Activated CD4-positive, alpha-beta T cell treated with anti-CD3 and anti-CD28 coated beads, Interleukin-2, amount 50 U/mL, for 1 hour (primary cell): ENCODE results near the gene PIANP.
A peak's percentile ranks its signal among the peaks of the same experiment; 100 is the strongest.

Experiments
- DNase-seq: peaks from one replicate; pipeline ENCODE4 v3.0.0-alpha.2; 2020

The PIANP gene

DNA sequence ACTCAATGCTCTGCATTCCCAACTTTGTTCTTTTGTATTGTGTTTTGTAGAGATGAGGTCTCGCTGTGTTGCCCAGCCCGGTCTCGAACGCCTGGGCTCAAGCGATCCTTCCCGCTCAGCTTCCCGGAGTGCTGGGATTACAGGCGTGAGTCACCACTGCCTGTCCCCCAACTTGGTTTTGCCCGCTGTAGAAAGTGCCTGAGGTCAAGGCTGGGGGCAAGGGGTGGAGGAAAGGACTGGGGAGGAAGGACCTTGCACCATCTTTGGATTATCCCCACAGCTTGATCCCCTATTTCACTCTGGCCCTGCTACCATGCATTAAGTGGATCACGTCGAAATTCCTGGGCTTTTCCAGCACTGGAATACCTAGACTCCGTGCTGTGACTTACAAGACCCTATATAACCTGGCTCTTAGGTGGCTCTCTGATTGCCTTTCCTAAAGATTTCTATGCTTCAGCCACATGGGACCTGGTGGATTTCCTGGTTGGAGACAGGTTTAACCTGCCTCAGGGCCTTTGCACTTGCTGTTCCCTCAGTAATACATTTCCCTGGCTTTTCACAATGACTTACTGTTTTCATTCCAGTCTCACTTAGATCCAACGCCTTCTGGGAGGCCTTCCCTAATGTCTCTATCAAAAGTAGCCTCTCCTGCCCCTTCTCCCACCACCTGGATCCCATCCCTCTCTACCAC, 608 bp upstream of the PIANP start:
- DNase-seq = no peak

DNA sequence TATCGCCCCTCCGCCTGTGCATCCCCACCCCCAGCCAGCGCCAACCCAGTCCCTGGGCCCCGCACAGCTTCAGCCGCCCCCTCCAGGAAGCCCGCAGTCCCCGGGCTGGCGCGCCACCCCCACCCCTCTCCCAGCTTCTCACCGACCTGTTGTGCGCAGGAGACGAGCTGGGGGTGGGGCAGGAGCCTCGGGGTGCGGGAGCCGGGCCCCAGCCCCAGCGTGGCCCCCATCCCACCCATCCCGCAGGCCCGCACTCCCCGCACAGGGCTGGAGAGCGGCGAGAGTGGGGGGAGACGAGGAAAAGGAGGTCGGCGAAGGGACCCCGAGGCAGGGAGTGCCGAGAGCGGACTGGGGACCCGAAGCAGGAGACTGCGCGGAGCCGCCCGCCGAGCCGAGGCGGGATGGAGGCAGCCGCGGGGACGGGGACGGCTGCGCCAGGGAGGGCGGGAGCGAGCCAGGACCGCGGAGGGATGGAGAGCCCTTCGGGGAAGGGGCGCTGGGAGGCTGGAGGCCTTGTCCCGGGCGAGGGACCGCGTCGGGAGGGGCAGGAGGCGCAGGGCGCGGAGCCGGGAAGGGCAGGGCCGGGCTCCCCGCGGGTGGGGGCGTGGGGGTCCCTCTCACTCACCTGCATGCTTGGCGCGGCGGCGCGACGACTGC, 498 bp downstream of the PIANP start:
- DNase-seq = peak; percentile 13

DNA sequence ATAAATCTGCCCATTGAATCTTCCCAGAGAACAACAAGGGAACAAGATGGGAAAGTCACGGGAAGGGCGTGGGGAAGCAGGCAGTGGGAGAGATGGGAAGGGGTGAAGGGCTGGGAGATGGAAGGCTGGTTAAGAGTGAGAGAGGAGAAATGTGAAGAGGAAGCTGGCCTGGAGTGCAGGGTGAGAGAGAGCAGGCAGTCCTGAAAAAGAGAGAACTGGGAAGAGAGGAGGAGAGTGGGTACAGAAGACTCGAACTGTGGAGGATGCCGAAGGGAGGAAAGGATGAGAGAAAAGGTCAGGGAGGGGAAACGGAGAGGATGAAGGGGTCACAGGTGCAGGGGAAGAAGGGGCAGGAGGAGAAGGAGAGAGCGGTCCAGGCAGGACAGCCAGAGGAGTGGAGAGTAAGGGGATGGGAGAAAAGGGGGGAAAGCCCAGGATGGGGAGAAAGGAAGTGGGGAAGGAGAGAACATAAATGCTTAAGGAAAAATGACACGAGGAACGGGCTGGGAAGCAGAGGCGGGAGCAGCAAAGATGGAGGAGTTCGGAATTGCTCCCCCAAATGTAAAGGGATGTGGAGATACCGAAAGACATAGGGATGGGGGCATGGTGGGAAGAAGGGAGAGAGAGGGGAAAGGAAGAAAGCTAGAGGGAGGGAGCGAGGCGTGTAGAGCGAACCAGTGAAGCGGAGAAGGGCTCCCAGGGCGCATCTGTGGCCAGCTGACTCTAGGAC, 1.2 kb downstream of the PIANP start:
- no peak for DNase-seq

DNA sequence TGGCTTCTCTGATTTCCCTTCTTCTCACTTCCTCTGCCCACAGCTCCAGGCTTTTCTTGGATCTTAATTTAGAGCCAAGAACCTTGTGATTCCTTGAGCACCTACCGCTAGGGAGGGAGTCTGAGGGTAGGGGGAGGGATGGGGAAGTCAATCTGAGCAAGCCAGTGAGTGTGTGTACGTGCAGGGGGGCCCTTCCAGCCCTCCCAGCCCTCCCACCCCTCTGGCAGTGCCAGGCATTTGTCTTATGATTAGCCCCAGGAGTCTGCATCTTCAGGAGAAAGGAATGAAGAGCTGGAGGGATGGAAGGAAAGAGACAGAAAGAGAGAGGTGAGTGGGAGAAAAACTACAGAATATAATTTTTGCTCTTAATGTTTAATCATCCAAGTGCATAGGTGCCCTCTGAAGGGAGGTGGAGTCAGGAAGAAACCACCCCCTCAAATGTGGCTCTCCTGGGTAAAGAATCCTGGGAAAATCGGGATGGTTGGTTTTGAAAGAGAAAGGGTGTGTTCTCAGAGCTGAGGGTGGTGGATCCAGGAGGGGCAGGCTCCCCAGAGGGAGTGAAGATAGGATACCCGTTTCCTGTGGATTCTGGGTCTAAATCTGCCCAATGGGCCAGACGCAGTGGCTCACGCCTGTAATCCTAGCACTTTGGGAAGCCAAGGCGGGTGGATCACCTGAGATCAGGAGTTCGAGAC, 2.1 kb downstream of the PIANP start:
- no peak for DNase-seq

DNA sequence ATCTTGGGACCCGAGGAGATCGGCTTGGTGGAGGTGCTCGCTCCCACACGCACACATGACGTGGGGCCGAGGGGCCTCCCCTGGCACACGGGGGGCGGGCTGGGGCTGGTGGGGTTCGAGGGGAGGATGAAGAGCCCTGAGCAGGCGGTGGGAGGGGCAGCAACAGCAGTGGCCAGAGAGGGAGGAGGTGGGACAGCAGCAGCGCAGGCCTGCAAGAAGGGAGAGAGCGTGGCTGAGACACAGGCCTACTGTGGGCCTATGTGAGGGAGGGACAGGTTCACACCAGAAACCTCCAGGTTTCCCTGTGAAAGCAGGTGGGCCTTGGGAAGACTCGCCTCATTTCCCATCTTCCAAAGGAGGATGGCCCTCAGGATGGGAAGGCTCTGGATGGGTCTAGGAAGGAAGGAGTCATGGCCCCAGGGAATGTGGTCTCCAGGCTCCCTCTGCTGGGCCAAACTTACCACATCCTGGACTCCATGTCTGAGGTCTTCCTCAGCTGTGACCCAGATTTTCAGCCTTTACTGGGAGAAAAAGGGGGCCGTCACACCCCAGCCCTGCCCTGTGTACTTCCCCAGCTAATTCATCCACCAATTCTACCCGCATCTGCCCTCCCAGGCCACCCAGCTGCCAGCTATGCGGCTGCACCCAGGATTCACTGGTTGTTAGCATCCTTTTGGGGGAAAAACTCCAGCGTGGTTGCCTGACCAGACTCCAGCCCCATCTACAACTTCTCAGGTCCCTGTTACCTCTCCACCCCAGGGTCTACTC, 2.8 kb downstream of the PIANP start:
- no peak for DNase-seq

DNA sequence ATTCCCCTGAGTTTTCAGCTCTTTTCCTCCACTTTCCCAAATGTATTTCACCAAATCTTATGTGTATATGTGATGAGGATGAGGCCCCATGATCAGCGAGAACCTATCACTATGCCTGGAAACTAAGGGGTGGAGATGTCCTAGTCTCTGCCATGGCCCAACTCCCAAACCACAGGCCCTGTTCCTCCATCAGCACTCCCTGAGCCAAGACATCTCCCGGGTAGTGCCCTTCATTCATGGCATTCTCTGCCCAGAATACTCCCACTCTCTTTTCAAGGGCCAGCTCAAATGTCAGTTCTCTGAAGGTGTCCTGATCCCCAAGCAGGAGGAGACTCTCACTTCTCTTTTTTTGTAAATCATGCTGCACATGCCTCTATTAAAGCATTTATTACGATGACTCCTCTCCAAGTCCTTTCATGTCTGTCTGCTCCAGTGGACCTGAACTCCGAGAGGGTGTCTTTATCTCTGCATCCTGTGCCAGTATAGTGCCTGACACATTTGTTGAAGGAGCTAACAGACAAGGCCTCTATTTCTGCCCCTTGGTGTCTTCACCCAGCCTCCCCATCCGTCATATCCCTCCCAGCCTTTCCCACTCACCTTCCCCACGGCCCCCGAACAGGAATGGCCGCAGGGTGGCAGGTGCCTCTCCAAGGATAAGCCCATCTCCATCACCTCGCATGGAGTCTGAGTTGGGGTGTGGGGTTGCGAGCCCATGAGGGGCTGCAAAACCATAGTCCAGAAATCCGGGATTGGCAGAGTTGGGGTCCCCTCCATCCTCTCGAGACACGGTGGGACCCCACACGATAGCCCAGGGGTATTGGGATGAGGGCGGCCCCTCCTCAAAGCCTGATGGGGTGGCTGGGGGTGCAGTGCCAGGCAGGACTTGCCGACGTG, 3.7 kb downstream of the PIANP start:
- no peak for DNase-seq

DNA sequence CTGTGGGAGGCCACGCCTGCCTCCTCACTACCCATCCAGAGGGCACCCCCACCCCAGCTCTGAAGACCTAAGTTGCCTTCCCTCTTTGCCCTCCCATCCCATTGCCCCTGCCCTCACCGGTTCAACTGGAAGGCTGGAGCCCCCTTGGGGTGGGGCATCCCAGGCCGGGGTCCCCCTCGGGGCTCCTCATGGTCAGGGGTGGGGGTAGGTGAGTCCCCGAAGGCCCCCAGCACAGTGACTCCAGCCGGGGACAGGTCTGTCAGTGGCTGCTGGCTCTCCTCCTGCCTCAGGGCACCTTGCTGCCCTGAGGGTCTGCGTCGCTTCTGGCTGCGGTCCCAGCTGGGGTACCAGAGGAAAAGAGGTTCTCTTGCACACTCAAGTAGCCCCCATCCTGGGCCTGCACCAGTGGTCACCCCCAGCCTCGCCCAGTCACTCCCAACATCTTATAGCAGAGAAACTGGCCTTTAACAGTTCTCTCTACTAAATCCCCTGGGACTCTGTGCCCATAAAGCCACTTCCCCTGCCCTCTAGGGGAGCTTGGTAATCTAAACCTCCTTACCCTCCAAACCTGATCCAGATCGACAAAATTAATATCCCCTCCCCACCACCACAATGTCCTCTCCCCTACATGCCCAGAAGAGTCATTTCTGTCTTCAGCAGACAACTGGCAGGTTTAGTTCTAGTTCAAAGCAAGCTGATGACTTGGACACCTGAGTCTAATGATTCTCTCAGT, 5.1 kb downstream of the PIANP start:
- DNase-seq = no peak

DNA sequence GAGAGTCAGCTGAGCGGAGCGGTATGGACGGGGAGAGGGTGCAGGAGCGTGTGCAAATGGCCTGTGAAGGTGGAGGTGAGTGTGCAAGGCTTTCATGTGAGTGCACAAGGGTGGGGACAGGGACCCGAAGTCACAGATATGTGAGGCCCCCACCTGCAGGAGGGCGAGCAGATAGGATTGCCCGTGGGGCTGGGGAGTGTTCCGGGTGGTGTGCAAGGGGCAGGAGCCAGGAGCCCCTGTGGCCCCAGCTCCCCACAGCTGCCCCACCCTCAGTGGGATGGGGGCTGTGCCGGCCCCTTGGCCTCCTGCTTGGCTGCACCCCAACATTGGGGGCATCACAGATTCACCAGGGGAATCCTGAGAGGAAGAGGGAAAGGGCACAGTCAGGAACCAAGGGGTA, 5.9 kb downstream of the PIANP start:
- no peak for DNase-seq

DNA sequence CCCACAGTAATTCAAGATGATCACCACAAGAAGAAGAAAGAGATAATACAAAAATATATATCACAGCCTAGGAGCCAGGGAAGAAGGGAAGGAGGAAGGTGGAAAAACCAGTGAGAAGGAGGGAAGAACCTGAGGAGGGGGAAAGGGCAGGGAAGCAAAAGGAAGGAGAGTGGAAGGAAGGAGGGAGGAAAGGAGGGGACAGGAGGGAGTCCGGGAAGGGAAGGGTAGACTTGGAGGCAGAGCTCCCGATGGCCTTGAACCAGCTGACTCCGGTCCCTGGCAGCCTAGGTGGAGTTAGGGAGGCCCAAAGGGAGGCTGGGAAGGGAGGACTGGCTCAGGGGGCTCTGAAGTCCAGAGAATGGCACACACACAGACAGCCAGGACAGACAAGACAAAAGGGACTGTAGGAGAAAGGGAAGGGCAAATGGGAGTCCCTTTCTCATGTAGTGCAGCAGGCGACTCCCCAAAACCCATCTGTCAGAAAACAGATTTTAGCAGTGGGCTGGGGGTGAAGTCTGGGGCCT, 6.7 kb downstream of the PIANP start:
- no peak for DNase-seq

DNA sequence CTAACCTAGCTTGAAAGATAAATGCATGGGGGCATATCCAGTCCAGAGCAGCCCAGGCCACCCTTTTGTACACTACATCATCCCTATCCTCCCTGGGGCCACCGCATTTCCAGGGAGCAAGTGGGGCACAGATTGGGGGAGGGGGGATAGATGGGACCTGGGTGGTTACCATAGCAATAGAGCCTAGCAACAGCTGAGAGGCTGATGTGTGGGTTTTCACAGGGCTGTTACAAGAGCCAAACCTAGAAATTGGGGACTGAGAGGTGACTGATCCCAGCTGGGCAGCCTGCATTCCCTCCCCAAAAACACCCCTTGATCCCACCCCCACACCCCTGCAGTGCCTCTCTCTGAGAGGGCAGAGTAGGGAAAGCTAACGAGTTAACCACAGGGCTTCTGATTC, 7.7 kb downstream of the PIANP start:
- no peak for DNase-seq

DNA sequence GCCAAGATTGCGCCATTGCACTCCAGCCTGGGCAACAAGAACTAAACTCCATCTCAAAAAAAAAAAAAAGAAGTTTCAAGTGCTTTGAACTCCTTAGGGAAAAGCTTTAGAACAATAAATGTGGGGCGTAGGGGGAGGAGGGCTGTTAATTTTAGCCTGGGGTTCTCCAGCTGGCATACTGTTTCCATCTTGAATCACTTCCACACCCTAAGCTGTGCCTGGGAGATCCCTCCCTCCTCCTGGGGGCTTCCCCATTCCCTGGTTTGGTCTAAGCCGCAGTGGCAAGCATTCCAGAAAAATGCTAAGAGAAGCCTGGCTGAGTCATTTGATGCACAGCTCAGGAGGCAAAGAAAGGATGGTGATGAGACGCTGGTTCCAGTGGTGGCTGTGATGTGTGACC, 9.1 kb downstream of the PIANP start:
- DNase-seq = no peak

DNA sequence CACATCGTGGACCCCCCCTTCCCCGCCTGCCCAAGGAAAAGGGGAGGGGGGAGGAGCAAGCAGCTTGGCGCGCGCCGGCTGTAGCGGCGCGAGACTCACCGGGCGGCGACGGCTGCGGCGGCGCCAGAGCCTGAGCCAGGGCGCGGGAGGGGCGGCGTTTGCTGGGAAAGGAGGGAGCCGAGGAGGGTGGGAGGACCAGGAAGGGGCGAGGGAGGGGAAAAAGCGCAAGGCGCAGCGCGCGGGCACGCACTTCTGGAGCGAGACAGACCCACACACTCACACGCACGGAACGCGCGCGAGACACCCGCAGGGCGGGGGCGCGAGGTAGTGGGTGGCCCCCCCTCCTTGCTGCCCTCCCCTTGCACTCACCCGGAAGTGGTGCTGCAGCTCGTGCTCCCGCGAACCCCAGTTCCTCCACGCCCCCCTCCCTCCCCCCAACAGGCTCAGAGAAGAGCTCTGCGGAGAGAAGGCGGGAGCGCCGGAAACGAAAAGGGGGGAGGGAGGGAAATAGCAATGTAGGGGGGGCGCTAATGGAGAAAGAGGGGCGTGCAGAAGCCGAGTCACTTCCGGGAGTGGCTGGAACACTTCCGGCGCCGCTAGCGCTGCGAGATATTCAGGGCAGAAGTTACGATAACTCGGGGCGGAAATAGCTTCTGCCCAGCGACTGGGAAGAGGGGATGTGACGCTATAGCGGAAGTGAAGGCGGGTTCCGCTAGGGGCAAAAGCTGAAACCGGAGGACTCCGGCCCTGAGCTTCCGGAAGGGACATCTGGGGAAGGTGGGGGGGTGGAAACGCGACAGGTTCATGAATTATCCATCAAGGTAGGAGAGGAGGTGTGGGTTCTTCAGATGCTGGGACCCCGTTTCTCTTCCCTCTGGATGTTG, 11.4 kb downstream of the PIANP start, which contains the start of gene ZNF384:
TSS of gene ZNF384 (minus strand) at position 377 of the 884 bp plus-strand sequence. CDS start 9,855 bp downstream, outside the sequence.
- peak; percentile 92 for DNase-seq

DNA sequence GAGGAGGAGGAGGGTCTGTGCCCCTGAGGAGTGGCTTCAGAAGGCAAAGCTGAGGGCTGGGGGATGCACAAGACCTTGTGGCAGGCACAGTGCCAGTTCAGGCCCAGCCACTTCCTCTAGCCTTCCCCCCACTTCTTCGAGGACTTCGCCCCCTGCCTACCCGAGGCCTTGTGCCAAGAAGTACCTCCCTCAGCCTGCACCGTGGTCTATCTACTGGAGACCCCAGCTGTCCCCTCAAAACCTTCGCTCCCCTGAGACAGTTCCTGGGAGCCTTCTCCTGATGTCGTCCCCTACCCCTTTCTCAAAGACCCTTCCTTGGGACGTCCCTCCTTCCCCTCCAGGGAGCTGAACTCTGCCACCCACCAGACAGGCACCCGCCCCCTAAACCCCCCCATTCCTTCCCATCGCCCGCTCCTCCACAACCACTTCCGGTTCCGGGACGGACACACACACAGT, 12.0 kb downstream of the PIANP start:
- DNase-seq = peak; percentile 31

DNA sequence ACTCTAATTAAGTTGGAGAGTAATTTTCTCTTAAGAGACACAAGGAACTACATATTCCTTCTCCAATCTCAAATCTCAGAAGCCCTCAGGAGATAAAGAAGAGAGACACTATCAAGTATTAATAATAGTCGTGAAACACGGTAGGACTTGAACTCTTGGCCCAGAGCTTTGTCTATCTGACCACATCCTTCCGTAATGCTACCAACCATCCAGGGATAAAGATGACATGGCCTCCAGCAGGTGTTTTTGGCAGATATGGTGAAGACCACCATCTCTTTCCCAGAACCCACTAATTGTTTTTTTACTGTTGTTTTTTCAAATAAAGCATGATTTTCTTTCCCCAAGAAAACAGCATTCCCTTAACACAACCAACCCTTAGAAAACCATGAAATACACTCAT, 14.8 kb downstream of the PIANP start:
- DNase-seq = no peak

DNA sequence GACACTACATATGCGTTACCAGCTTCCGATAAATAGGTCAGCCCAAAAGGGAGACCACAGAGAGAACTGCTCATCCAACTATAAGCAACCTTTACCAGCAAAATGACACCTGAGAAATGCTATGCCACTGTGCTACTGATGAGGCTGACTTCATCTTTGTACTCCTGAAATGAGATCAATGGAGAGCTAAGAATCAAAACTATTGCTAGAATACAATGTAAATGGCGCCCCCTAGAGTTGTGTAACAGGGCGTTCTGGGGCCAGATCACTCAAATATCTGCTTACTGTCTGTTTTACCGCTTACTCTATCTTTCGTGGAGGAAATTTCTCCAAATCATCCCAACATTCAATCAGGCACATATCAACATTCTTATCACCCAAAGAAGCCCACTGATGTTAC, 16.0 kb downstream of the PIANP start:
- peak; percentile 23 for DNase-seq

DNA sequence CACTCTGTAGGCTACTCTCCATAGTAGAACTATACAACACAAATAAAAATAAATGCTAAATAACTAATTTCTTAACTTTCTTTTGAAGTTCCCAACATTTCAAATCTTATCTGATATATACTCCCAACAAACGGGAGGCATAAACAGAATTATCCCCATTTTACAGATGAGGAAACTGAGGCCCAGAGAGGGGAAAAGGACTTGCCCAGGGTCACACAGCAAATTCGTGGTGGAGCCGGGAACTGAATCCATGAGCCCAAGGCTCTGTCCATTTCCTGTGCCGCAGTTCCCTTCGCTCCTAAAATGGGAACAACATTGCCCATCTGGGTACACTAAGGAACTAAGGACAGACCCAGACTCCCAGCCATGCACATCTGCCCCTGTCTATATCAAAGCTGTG, 23.7 kb downstream of the PIANP start:
- DNase-seq = no peak

DNA sequence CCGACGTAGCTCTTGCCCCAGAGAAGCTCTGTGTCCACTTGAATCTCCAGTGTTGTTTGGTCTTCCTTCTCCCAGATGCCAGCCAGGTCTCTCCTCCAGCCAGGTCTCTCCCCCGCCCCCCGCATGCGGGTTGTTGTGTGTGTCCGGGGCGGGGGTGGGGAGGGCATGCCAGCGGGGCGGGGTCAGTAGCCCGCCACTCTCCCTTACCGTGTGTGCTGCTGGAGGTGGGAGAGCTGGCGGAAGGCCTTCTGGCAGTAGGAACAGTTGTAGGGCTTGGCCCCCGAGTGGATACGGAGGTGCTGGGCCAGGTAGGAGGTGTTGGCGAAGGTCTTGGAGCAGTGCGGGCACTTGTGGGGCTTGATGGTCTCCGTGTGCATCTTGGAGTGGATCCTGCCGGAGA, 28.5 kb downstream of the PIANP start:
- no peak for DNase-seq

DNA sequence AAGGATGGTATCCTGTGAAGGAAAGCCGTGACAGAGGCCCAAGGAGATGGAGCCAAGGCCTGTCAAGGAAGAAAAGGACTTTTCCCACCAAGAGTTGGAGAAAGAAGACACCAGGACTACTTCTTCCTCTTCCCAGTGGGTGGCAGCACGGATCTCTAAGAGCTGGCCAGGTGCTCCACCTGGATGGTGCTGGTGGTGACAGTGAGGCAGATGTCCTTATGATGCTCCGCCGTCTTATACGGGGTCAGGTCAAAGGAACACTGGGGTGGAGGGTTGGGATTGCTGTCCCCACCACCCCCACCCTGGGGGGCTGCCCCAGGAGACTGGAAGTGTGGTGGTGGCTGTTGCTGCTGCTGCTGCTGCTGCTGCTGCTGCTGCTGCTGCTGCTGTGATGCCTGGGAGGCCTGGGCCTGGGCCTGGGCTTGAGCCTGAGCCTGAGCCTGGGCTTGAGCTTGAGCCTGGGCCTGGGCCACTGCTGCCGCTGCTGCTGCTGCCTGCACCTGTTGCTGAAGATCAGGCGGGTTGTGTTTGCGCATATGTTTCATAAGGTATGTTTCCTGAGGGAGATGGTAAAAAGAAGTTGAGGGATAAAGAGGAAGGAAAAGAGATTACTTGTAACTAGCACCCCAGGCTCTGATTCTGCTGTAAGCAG, 32.9 kb downstream of the PIANP start:
- no peak for DNase-seq

DNA sequence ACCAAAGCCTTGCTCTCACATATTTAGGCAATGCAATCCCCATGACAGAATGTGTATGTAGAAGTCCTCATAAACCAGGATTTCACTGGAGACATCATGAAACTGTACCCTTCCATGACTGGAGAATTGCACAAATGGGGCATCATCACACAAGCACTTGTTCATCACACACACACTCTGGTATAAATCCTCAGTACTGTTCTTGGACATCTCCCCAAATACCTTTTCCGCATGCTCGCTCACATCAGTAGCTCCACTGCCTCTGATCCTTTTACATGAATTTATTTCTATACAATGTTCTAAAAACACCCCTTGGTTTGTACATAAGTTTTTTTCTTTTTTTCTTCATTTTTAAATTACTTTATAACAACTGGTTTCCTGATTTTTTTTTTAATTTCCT, 34.4 kb downstream of the PIANP start:
- DNase-seq = no peak
